Stomach smooth muscle (tissue), 2 donors: Measurements from ENCODE around the gene CST1.
"Not testable (repeated sequence)": the region's sequence is repeated elsewhere in the genome, so short reads cannot be mapped to it uniquely, and the experiment has no call there.

ENCODE experiments used
- H3K27ac ChIP-seq: one replicate; pipeline ENCODE4 v1.7.0; 2013; ENCODE audit warnings: mild to moderate bottlenecking, low read length, inconsistent platforms
- H3K27me3 ChIP-seq, 2 donors: one replicate each; pipeline ENCODE4 v1.7.0; 2013; ENCODE audit warnings: low read length in 2 of 2; ENCODE audit not compliant: insufficient read depth in 2 of 2, control insufficient read depth in 1 of 2
- H3K36me3 ChIP-seq, 2 donors: one replicate each; pipeline ENCODE4 v1.7.0; 2013; ENCODE audit warnings: low read length in 2 of 2; ENCODE audit not compliant: control insufficient read depth in 2 of 2, insufficient read depth in 2 of 2
- H3K4me1 ChIP-seq: one replicate; pipeline ENCODE4 v1.7.0; 2013; ENCODE audit warnings: low read length; ENCODE audit not compliant: control insufficient read depth, insufficient read depth
- H3K4me3 ChIP-seq, 2 donors: one replicate each; pipeline ENCODE4 v1.7.0; 2013; ENCODE audit warnings: low read length in 2 of 2
- H3K9ac ChIP-seq, 2 donors: one replicate each; pipeline ENCODE4 v1.7.0; 2013; ENCODE audit warnings: low read length in 2 of 2, mild to moderate bottlenecking in 1 of 2
- H3K9me3 ChIP-seq, 2 donors: one replicate each; pipeline ENCODE4 v1.7.0; 2013; ENCODE audit warnings: low read length in 2 of 2; ENCODE audit not compliant: control insufficient read depth in 2 of 2
- donor health status: healthy.
- donor health status: Pancreatic carcinoma.

CST1 gene

GRCh38 chr20:23745247-23745646 is 5.5 kb downstream of the CST1 start:
- Histone ChIP-seq H3K4me3 (no peak overlapping the region), H3K4me1 (no peaks in the 10 kb centered on the region), H3K27ac (no peak overlapping the region), H3K9ac (no peak overlapping the region), H3K27me3 (peaks cover 0 to 2% of the 10 kb centered on the region in 2 donors), H3K36me3 (no peaks in the 10 kb centered on the region), H3K9me3 (no peaks in the 10 kb centered on the region)

GRCh38 chr20:23744817-23745216 is 5.9 kb downstream of the CST1 start:
- Histone ChIP-seq H3K4me3 (no peak overlapping the region), H3K9me3 (no peaks in the 10 kb centered on the region), H3K4me1 (no peaks in the 10 kb centered on the region), H3K36me3 (no peaks in the 10 kb centered on the region), H3K27me3 (peaks cover 0 to 2% of the 10 kb centered on the region in 2 donors), H3K27ac (no peak overlapping the region), H3K9ac (no peak overlapping the region)

GRCh38 chr20:23735391-23735790 is 15.3 kb downstream of the CST1 start:
- H3K36me3 ChIP-seq, H3K4me1 ChIP-seq, H3K27ac ChIP-seq, H3K27me3 ChIP-seq, H3K9me3 ChIP-seq, H3K4me3 ChIP-seq, H3K9ac ChIP-seq: not testable (repeated sequence)

- H3K36me3 ChIP-seq, H3K27me3 ChIP-seq, H3K4me3 ChIP-seq, H3K9ac ChIP-seq, H3K27ac ChIP-seq, H3K9me3 ChIP-seq, H3K4me1 ChIP-seq: not testable (repeated sequence)
Measured at GRCh38 chr20:23734949-23735348, 15.8 kb downstream of the CST1 start.

- H3K4me3 ChIP-seq, H3K27ac ChIP-seq, H3K27me3 ChIP-seq, H3K36me3 ChIP-seq, H3K4me1 ChIP-seq, H3K9me3 ChIP-seq, H3K9ac ChIP-seq: not testable (repeated sequence)
Measured at GRCh38 chr20:23734440-23734839, 16.3 kb downstream of the CST1 start.

GRCh38 chr20:23727016-23727415 is 23.7 kb downstream of the CST1 start:
- H3K9me3 ChIP-seq: no peaks in the 10 kb centered on the region
- no peak overlapping the region for H3K9ac ChIP-seq
- no peak overlapping the region for H3K4me3 ChIP-seq
- H3K27me3 ChIP-seq: peaks cover 0 to 2% of the 10 kb centered on the region in 2 donors
- no peaks in the 10 kb centered on the region for H3K36me3 ChIP-seq
- no peaks in the 10 kb centered on the region for H3K4me1 ChIP-seq
- H3K27ac ChIP-seq: no peak overlapping the region

- Histone ChIP-seq H3K36me3 (no peaks in the 10 kb centered on the region), H3K9ac (no peak overlapping the region), H3K9me3 (no peaks in the 10 kb centered on the region), H3K27me3 (peaks cover 0 to 2% of the 10 kb centered on the region in 2 donors), H3K4me1 (no peaks in the 10 kb centered on the region), H3K4me3 (no peak overlapping the region), H3K27ac (no peak overlapping the region)
Measured at GRCh38 chr20:23725102-23725501, 25.6 kb downstream of the CST1 start.

GRCh38 chr20:23723659-23724307 is 27.0 kb downstream of the CST1 start:
- not testable (repeated sequence) for H3K9me3 ChIP-seq, H3K36me3 ChIP-seq, H3K27me3 ChIP-seq, H3K4me3 ChIP-seq, H3K4me1 ChIP-seq, H3K27ac ChIP-seq, H3K9ac ChIP-seq

- not testable (repeated sequence) for H3K27ac ChIP-seq, H3K4me1 ChIP-seq, H3K4me3 ChIP-seq
Measured at GRCh38 chr20:23722851-23723250, 27.9 kb downstream of the CST1 start.

GRCh38 chr20:23721962-23722361 is 28.8 kb downstream of the CST1 start:
- Histone ChIP-seq H3K9ac (no peak overlapping the region), H3K4me3 (no peak overlapping the region), H3K9me3 (no peaks in the 10 kb centered on the region), H3K36me3 (no peaks in the 10 kb centered on the region), H3K4me1 (no peaks in the 10 kb centered on the region), H3K27ac (no peak overlapping the region), H3K27me3 (peaks cover 0 to 2% of the 10 kb centered on the region in 2 donors)

More at GRCh38 chr20:23722851-23723250, 27.9 kb downstream of the CST1 start:
- H3K9ac ChIP-seq, H3K27me3 ChIP-seq, H3K36me3 ChIP-seq, H3K9me3 ChIP-seq: not testable (repeated sequence)

- H3K27ac ChIP-seq, H3K36me3 ChIP-seq, H3K4me1 ChIP-seq: not testable (repeated sequence)
Measured at GRCh38 chr20:23719351-23719750, 31.4 kb downstream of the CST1 start.

More at GRCh38 chr20:23719351-23719750, 31.4 kb downstream of the CST1 start:
- not testable (repeated sequence) for H3K27me3 ChIP-seq, H3K9ac ChIP-seq, H3K9me3 ChIP-seq, H3K4me3 ChIP-seq
